ENCODE data around the gene PCSK1N. TPM values are rescaled to one million over a fixed set of nuclear protein-coding genes. Genes with fewer than 3 reads are reported as not detected.

The PCSK1N gene
- total RNA-seq, 4 donors from 2014 or later, result 5.0 to 21.8 (median 7.3) TPM

GRCh38 chrX:48818866-48819265 lies 16.5 kb downstream of the PCSK1N start:
- H3K4me3 ChIP-seq, result no peak overlapping the region
- no peaks in the 10 kb centered on the region for H3K9me3 ChIP-seq
- no peaks in the 10 kb centered on the region for H3K27me3 ChIP-seq
- H3K36me3 ChIP-seq, result peaks cover 0 to 94% (median 0%) of the 10 kb centered on the region in 3 donors
- no peak overlapping the region for H3K27ac ChIP-seq
- WGBS, 2 donors, result 84% methylated on average over 4 of the region's 4 CpGs; no CpG with 5 or more reads in 1 of the 2 donors
- TF ChIP-seq EP300 (IDR thresholded peaks at IDR 0.05) (no peak), POLR2A (IDR thresholded peaks at IDR 0.05) (no peak), CTCF (IDR thresholded peaks at IDR 0.05) (no peak)
- no peak for DNase-seq (ENCODE audit: low spot score in 2 of 2)
- H3K4me1 ChIP-seq, result no peaks in the 10 kb centered on the region

GRCh38 chrX:48818098-48818497 lies 17.3 kb downstream of the PCSK1N start:
- DNase-seq (ENCODE audit: low spot score in 2 of 2), result no peak
- no peak for TF ChIP-seq CTCF (IDR thresholded peaks at IDR 0.05)
- no peak overlapping the region for H3K27ac ChIP-seq
- no peaks in the 10 kb centered on the region for H3K4me1 ChIP-seq
- H3K4me3 ChIP-seq, result no peak overlapping the region
- no peaks in the 10 kb centered on the region for H3K27me3 ChIP-seq
- H3K36me3 ChIP-seq, result peaks cover 0 to 88% (median 0%) of the 10 kb centered on the region in 3 donors
- 87 to 93% methylated on average over 3 to 4 of the region's 16 CpGs for WGBS, 2 donors
- H3K9me3 ChIP-seq, result no peaks in the 10 kb centered on the region

GRCh38 chrX:48816014-48816810 lies 19.2 kb downstream of the PCSK1N start:
- Histone ChIP-seq H3K4me3 (no peak overlapping the region), H3K27ac (no peak overlapping the region), H3K4me1 (no peaks in the 10 kb centered on the region), H3K9me3 (no peaks in the 10 kb centered on the region), H3K27me3 (no peaks in the 10 kb centered on the region), H3K36me3 (peaks cover 0 to 84% (median 0%) of the 10 kb centered on the region in 3 donors)
- no peak for DNase-seq (ENCODE audit: low spot score in 2 of 2)
- 87 to 93% methylated on average over 8 to 17 of the region's 18 CpGs for WGBS, 2 donors
- TF ChIP-seq CTCF (IDR thresholded peaks at IDR 0.05), result no peak
- TF ChIP-seq POLR2A (IDR thresholded peaks at IDR 0.05), result no peak
- TF ChIP-seq EP300 (IDR thresholded peaks at IDR 0.05), result no peak

GRCh38 chrX:48815266-48815665 lies 20.1 kb downstream of the PCSK1N start:
- 92% methylated on average over 5 to 8 of the region's 8 CpGs for WGBS, 2 donors
- peaks cover 0 to 84% (median 0%) of the 10 kb centered on the region in 3 donors for H3K36me3 ChIP-seq
- no peaks in the 10 kb centered on the region for H3K4me1 ChIP-seq
- no peak for DNase-seq (ENCODE audit: low spot score in 2 of 2)
- no peak overlapping the region for H3K4me3 ChIP-seq
- TF ChIP-seq EP300 (IDR thresholded peaks at IDR 0.05) (no peak), POLR2A (IDR thresholded peaks at IDR 0.05) (no peak), CTCF (IDR thresholded peaks at IDR 0.05) (no peak)
- H3K9me3 ChIP-seq, result no peaks in the 10 kb centered on the region
- no peak overlapping the region for H3K27ac ChIP-seq
- H3K27me3 ChIP-seq, result no peaks in the 10 kb centered on the region

- H3K4me1 ChIP-seq, result no peaks in the 10 kb centered on the region
- H3K4me3 ChIP-seq, result no peak overlapping the region
- peaks cover 0 to 83% (median 0%) of the 10 kb centered on the region in 3 donors for H3K36me3 ChIP-seq
- no peak overlapping the region for H3K27ac ChIP-seq
- no peak for TF ChIP-seq EP300 (IDR thresholded peaks at IDR 0.05)
- no peak for TF ChIP-seq CTCF (IDR thresholded peaks at IDR 0.05)
- TF ChIP-seq POLR2A (IDR thresholded peaks at IDR 0.05), result no peak
- no peak for DNase-seq (ENCODE audit: low spot score in 2 of 2)
- 80 to 91% methylated on average over 4 to 8 of the region's 8 CpGs for WGBS, 2 donors
- H3K9me3 ChIP-seq, result no peaks in the 10 kb centered on the region
- no peaks in the 10 kb centered on the region for H3K27me3 ChIP-seq
These were observed 20.7 kb downstream of the PCSK1N start for GRCh38 chrX:48814722-48815121.

Data from tibial nerve (tissue), 4 donors.